D721Med (cell line): ENCODE data around the gene TBC1D1.

Experiments
- DNase-seq: peaks from one replicate; pipeline ENCODE4 v3.0.0; 2011; ENCODE audit warnings: low spot score; ENCODE audit not compliant: insufficient read length
- FAIRE-seq: peaks from 2 replicates; lab custom pipeline; 2011; peaks lifted over from hg19 to GRCh38; lab: Jason Lieb, UNC
- CTCF ChIP-seq: IDR thresholded peaks from 2 replicates; pipeline ENCODE4 v1.5.1; 2012; ENCODE audit warnings: mild to moderate bottlenecking, control low read depth; ENCODE audit not compliant: insufficient read depth; ENCODE audit errors: missing control alignments

TBC1D1 gene

GRCh38 chr4:37908488-37909331 lies 17.8 kb downstream of the TBC1D1 start:
- DNase-seq (no peak), FAIRE-seq (no peak)
- no peak for TF ChIP-seq CTCF

GRCh38 chr4:37909332-37910090 lies 18.6 kb downstream of the TBC1D1 start:
- no peak for DNase-seq
- no peak for TF ChIP-seq CTCF
- no peak for FAIRE-seq

GRCh38 chr4:37910091-37910486 lies 19.2 kb downstream of the TBC1D1 start:
- no peak for TF ChIP-seq CTCF
- DNase-seq (no peak), FAIRE-seq (no peak)

GRCh38 chr4:37914539-37914938 lies 23.7 kb downstream of the TBC1D1 start:
- DNase-seq (no peak), FAIRE-seq (no peak)
- TF ChIP-seq CTCF = no peak

- no peak for TF ChIP-seq CTCF
- FAIRE-seq = no peak
- DNase-seq = no peak
These were observed 26.5 kb downstream of the TBC1D1 start for GRCh38 chr4:37917388-37917787.

GRCh38 chr4:37918653-37919052 lies 27.8 kb downstream of the TBC1D1 start:
- no peak for FAIRE-seq
- DNase-seq = no peak
- no peak for TF ChIP-seq CTCF
